Stimulated activated CD8-positive, alpha-beta memory T cell treated with anti-CD3 and anti-CD28 coated beads, Interleukin-15, amount 100 ng/mL, for 1 hour (primary cell): ENCODE measurements around the gene GALNT13.
"Not testable (repeated sequence)": the region's sequence is repeated elsewhere in the genome, so short reads cannot be mapped to it uniquely, and the experiment has no call there.

Experiments used
- DNase-seq: peaks from one replicate; pipeline ENCODE4 v3.0.0-alpha.2; 2020; ENCODE audit warnings: low read depth

The GALNT13 gene

DNA sequence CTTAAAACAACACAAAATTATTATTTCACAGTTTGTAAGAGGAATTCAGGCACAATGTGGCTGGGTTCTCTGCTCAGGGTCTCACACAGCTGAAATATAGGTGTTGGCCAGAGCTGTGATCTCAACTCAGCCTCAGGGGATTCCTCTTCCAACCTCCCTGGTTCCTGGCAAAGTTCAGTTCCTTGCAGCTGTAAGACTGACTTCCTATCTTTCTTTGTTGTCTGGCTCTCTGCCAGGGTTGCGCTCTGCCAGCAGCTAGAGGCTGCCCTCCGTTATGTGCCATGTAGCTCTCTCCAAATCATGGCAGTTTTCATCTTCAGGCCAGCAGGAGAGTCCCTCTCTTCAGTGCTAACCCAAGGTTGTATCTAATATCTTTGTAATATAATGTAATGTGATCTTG is 554.3 kb downstream of the GALNT13 start:
- no peak for DNase-seq

DNA sequence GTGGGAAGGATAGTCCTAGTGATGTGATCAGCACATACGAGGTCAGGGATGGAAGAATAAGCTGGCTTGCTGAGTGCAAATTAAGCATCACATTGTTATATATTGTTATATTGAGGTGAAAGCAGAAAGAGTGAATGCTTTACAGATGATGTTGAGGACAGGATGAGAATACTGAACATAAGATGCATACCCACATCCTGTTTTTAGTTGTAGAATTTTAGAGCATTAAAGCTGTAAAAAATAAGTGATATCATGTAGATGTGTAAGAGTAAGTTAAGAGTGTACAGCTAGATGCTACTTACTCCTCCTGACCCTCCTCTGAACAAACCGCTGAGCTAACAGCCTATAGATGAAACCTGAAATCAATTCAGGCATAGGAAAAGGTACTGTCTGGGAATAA is 555.7 kb downstream of the GALNT13 start:
- DNase-seq = no peak

DNA sequence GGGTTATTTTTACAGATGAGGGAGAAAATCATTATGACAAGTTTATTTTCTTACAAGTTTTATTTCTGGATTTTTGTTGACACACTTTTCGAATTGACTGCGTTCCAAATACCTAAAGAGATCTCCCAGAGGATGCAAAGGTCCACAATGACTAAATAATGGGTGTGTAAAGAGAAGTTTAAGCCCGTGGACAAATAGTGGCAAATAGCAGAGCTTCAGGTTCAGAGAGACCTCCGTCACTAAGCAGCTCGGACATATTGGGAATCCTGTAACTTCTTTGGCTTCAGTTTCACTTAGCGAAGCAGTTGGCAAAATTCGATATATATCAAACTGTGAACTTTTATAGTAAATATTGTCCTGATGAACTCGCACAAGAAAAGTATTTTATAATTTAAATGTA is 556.3 kb downstream of the GALNT13 start:
- no peak for DNase-seq

DNA sequence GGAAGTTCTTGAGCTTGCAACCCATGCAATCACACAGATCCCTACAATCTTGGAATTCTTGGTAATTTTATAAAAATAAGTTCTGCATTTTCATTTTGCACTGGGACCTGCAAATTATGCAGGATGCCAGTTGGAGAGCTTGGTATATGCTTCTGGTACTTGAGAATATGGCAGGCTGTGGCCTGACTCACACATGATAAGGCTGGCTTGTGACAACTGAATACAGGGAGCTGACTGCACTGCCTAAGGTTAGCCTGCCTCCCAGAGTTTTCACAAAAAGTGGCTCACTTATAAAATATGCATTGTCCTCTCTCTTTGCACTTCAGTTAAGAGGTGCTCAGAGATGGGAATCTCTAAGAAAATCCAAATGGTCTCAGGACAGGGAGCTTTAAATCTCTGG is 561.3 kb downstream of the GALNT13 start:
- no peak for DNase-seq

DNA sequence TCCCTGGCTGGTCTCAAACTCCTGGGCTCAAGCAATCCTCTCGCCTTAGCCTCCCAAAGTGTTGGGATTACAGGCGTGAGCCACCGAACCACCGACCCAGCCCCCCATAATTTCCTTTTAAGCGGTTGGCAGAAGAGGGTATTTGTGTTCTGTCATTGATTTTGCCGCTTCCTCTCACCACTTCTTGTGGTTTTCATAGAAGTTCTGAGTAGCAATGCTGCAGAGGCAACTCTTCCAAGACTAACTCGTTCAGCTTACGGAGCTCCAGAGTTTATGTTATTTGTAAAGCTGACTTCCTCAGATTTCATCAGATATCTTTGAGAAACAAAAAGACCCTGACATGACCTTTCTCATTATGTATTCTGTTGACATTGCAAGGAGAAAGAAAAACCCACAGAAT is 565.4 kb downstream of the GALNT13 start:
- no peak for DNase-seq

DNA sequence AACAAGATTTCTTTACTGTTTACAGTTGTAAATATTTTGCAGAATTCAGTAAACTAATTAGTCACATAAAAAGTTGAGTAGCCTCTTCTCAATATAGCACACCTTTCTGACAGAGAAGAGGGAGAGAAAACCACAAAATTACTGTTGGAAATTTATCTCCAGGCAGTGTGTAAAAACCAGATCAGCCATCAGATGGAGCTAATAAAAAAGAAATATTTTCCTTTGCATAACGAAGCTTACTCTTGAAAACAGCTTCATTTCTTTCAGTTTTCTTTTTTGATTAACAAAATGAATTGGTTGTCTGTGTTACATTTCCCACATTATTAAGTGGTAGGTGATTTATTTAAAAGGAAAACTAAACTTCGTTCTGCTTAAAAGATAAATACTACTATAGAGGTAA is 567.4 kb downstream of the GALNT13 start:
- DNase-seq = no peak

DNA sequence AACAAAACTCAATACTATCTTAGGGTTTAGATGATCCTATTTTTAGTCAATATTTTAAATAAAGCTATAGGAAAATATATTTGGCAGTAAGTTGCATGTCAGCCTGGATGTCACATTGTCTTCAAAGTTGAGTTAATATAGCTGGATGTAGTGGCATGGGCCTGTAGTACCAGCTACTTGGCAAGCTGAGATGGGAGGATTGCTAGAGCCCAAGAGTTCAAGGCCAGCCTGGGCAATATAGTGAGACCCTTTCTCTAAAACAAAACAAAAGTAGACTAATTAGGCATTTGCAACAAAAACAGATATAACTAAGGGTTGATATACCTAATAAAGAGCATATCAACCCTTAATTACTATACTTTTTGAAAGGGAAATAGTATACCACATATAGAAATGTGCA is 572.2 kb downstream of the GALNT13 start:
- no peak for DNase-seq

DNA sequence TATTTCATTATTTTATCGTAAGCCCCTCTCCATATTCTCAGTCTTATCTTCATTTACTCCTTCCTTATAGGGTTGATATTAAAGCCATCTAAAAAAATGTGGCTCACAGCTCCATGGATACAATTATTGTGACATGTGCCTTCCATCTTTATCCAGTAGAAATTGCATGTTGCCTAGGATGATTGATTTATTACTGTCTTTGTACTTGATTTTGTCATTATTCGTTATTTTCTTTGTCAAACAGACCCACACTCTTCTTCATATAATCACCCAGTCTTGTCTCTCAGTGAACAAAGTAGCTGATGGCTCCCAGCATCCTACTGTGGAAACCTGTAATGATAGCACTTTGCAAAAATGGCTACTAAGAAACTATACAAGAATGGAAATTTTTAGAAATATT is 574.6 kb downstream of the GALNT13 start:
- no peak for DNase-seq

DNA sequence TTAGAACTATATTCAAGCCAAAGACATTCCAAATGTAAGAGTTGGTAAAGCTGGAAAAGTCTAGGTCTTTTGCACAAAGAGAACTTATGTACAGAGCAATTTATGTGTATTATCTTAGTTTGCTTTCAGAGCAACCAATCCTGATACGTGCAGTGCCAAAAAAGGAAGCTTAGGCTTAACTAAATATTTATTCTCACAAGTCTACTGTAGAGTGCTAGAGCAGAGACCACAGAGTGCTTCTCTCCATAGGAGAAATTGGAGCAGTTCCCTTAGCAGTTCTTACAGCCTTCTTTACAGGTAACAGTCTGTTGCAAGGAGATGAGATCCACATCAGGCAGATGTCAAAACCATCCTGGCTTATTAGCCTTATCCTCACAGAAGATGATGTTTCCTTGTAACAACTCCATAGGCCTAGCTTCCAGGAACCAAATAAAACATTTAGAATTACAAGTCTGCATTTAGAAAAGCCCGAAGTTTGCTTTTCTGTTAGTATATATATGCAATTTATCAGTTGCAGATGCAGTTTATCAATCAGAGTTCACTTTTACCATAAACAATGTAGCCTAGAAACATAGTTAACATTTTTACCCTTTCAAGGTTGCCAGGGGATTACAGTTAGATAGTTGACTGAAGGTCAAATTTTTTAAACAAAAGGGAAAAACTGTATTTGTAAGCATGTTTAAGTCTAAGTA is 576.2 kb downstream of the GALNT13 start:
- DNase-seq = no peak

DNA sequence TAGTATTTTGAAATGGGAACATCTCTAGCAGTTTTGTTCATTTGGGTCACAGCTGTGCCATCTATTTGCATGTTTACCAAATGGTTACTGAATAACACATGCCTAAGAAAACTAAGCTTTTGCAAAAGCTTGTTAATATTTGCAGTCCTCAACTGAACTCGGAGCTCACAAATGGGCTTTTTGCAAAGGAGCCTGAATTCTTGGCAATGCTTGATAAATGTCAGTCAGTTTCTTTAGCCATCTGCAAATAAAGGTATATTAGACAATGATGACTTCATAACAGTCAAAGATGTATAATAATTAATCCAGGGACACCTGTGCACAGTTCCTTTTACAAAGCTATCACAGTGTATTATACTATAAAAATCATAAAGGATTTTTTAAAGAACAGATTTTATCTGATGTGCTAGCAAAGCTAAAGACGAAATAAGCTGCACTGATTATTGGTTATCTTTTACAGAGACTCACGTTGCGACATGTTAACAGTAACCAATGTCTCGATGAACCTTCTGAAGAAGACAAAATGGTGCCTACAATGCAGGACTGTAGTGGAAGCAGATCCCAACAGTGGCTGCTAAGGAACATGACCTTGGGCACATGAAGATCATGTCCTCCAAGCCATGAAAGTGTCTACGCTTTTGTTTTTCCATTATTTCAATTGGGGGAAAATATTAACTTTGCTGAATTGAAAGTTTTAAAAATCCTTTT is 578.4 kb downstream of the GALNT13 start:
- DNase-seq = no peak

DNA sequence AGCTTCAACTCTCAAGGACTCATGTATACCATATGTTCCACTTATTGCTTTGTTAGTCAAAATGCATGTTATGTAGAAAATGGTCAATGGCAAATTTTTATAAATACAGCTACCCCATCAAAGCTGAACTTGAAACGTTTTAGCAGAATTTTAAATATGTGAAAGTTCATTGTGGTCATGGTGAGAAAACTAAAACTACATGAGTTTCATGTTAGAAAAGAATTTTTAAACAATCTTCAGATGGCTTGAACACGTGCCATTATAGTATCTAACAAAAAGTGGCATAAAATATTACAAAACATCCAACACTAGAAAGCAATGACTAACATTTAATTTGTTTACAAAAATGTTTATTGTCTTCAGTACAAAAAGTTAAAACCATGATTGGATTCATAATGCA is 580.7 kb downstream of the GALNT13 start:
- DNase-seq = no peak

DNA sequence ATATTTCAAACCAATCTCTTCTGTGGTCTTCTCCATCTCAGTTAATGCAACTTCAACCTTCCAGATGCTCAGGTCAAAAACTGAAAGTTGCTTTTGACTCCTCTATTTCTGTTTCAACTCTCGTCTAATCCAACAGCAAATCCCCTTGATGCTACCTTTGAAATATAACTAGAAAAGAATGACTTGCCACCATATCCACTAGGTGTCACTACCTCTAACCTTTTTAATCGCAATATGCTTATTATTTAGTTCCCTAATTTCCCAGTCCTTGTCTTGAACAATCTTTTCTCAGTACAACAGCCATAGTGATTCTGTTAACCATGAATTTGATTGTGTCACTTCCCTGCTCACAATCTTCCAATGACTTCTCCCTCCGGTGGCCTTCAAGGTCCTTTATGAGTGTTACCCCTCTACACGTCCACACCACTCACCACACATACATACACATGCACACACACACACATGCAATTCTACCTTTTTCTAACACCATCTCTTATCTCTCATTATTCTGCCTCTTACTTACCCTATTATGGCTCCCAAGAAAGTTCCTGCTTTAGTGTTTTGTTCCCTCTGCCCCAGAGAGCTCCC is 581.3 kb downstream of the GALNT13 start:
- no peak for DNase-seq

DNA sequence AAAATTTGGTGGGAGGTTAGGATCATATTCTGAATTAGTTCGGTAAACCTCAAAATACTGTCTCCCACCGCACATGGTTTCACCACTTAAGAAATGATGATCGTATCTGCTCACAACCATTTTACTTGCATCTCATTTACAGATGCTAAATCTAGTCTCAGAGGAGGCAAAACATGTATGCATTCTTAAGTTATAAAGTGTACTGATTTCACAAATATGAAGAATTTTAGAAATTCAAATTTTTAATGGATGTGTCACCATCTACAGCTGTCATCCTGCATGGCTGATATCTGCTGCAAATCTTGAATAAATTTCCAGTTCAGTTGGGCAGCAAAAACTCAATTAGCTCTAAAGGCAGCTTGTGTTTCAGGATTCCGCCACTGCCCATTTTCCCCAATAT is 583.4 kb downstream of the GALNT13 start:
- DNase-seq = no peak

DNA sequence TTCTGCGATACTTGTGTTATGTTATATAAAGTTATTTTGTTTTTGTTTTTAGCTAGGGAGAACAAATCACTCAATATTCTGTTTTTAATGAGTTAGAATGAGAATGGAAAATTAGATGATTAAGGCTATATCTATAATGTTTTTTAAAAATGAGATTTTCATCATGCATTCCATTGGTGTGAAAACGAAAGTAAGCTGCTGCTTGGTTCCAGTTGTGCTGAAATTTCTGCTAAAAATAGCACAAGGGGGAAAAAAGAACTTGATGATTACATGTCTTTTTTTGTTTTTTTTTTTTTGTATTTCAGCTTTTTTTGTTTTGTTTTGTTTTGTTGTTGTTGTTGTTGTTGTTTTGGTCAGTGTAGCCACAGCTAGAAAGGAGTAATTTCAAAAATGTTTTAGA is 584.1 kb downstream of the GALNT13 start:
- DNase-seq = no peak

DNA sequence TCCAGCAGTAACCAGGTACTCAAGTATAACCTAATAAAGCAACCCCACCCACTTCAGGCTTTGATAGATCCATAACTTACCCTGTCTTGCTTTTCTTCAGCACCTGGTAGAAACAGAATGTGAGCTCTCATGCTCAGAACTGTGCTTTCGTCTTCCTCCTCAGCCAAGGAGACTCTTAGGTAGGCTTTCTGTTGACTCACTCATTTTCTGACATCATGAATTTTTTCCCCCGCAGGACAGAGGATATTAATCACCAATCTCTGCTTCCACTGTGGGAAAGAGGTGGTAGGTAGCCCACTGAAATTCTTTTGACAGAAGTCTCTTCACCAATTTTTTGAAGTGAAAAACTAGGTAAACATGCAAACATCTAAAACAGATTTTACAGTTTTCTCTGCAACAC is 585.6 kb downstream of the GALNT13 start:
- DNase-seq = no peak

DNA sequence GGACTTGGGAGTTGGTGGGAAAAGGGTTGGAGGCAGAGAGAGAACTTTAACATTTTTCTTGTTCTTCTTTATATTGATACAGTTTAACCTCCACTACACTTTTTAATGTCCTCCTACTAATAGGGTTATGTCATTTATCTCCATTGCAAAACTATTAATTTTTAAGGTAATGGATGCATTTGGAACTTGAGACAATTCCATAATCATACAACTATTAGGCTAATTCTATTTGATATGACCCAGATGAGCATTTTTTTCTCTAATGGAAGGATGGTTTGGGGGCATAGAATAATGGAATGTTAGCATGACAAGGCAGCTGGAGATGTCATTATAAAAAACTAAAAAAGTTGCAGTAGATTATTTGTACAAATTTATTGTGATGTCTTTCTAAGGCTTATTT is 587.6 kb downstream of the GALNT13 start:
- DNase-seq = no peak

DNA sequence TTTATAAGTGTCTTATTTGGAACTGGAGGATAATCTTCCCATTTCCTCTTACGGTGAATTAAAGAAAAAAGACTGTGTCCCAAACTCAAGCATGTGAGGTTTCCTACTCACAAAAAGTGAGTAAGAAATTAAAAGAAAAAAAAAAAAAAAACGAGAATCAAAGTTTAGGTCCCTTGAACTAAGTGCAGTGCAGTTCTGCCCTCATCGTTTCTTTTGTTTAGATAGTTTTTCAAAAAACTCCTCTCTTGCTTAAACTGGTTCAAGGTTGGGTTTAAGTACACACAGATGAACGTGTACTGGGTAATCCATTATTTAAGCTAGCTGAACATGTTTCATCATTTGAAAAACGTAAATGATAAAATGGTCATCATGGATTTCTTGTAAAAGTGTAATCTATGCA is 590.9 kb downstream of the GALNT13 start:
- DNase-seq = no peak

DNA sequence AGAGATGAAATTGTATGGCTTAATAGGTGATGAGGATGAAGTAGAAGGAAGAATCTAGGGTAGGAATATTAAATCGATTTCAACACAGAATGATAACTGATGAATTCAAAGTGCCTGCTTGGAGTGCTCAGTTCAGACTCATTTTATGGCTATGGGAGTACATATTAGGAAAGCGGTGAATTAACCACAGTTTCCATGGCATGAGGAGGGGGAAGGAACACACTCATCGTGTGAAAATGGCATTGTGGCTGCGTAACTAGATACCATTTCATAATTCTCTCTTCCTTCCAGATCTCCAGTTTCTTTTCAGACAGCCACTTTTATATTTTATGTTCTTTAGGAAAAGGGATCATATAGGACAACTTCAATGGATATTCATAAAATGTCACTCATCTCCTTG is 594.5 kb downstream of the GALNT13 start:
- DNase-seq = no peak

DNA sequence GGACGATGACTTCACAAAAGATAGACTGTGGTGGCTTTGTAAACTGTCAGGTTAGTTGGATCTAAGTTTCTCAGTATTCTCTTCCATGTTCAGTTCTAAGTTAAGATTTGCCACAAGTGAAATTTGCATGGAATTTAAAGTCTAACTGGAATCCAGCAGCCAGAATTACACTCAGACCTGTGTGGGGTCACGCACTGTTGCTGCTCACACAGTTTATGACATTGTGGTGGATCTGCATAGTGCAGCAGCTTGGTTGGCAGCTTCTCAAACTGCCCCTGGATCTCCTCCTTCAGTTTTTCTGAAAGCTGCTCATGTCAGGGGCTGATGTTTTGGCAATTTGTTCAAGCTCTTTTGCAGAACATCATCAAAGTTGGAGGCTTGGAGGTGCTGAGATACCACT is 598.7 kb downstream of the GALNT13 start:
- DNase-seq = no peak

DNA sequence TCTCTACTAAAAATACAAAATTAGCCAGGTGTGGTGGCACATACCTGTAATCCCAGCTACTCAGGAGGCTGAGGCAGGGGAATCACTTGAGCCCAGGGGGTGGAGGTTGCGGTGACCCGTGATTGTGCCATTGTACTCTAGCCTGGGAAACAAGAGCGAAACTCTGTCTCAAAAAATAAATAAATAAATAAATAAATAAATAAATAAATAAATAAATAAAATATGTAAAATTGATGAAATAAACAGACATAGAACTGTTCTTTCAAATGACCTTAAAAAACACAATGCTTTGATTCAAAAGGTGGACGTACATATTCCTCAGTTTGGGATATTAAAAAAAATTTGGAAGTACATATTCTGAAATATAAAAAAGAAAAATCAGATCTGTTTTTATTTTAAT is 599.8 kb downstream of the GALNT13 start:
- DNase-seq = not testable (repeated sequence)

DNA sequence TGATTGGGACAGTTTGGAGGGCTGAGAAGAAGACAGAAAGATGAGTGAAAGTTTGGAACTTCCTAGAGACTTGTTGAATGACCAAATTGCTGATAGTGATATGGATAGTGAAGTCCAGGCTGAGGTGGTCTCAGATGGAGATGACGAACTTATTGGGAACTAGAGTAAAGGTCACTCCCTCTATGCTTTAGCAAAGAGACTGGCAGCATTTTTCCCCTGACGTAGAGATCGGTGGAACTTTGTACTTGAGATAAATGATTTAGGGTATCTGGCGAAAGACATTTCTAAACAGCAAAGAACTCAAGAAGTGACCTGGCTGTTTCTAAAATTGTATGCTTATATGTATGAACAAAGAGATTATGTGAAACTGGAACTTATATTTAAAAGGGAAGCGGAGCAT is 605.6 kb downstream of the GALNT13 start:
- DNase-seq = no peak

DNA sequence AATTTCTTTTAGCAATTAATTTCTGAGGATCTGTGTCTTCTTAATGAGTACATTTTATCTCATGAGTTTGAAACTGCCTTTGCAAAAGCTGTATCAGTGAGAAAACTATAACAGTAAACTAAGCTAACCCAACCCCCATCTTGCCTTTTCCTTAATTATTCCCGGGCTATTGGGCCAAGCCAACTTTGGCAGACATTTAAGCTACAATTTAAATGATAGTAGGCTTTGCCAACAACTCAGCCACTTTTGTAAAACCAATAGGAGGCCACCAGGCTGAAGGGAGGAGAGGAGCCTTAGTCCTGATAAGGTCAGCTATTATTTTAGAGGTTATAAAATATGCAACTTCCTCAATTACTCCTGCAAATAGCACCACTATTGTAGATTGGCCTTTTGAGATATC is 608.8 kb downstream of the GALNT13 start:
- DNase-seq = no peak

DNA sequence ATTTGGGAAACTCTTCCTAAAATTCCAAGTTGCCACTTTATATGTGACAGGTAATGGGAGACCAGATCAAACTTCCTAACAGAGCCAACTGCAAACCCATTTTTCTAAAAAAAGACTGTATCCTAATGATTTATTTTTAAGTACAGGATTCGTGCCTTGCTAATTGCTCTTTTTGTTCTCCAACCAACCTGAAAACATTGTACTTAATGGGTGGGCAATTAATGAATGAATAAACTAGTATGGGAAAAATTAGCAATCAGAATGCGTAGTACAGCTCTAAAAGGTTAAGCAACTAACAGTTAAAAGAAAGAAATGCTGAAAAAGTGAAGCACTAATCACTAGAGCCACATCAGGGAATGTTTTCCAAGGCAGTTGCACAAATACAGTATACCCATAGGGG is 609.6 kb downstream of the GALNT13 start:
- no peak for DNase-seq
